Type B pancreatic cell (in vitro differentiated cells): Measurements from ENCODE around the gene PRPF40A. TPM values are rescaled to one million over a fixed set of nuclear protein-coding genes. Genes with fewer than 3 reads are reported as not detected.
"Not testable (repeated sequence)": the region's sequence is repeated elsewhere in the genome, so short reads cannot be mapped to it uniquely, and the experiment has no call there.

Experiments used
- DNase-seq: peaks from one replicate; pipeline ENCODE4 v3.0.0; 2021; ENCODE audit warnings: mixed read lengths; ENCODE audit not compliant: unreplicated experiment; ENCODE audit errors: extremely low spot score
- H3K27ac Mint-ChIP-seq: 2 replicates; pipeline ENCODE4 v1.8.0; 2021; ENCODE audit warnings: mild to moderate bottlenecking, mixed read lengths
- H3K27me3 Mint-ChIP-seq: 2 replicates; pipeline ENCODE4 v1.8.0; 2021; ENCODE audit warnings: mixed read lengths
- H3K36me3 Mint-ChIP-seq: 2 replicates; pipeline ENCODE4 v1.8.0; 2021; ENCODE audit warnings: mixed read lengths
- H3K4me1 Mint-ChIP-seq: one replicate; pipeline ENCODE4 v1.8.0; 2021; ENCODE audit warnings: mixed read lengths; ENCODE audit not compliant: unreplicated experiment
- H3K4me3 Mint-ChIP-seq: 2 replicates; pipeline ENCODE4 v1.8.0; 2021; ENCODE audit warnings: mild to moderate bottlenecking, mixed read lengths
- H3K9me3 Mint-ChIP-seq: 2 replicates; pipeline ENCODE4 v1.8.0; 2021; ENCODE audit warnings: mixed read lengths
- total RNA-seq: library from RNA; stranded (reverse); gene quantifications from 2 replicates; pipeline ENCODE4 v1.2.1, GENCODE V29; 2021; ENCODE audit warnings: low replicate concordance
- TF ChIP-seq, protein P1 (sequence below): fragments of 200-600 bp; sonication (generic); conservative IDR thresholded peaks from 2 replicates; pipeline ENCODE4 v1.5.0; 2021; ENCODE audit warnings: antibody characterized with exemption, mild to moderate bottlenecking

The PRPF40A gene
- total RNA-seq, 1 donor from 2014 or later: 119 TPM

DNA sequence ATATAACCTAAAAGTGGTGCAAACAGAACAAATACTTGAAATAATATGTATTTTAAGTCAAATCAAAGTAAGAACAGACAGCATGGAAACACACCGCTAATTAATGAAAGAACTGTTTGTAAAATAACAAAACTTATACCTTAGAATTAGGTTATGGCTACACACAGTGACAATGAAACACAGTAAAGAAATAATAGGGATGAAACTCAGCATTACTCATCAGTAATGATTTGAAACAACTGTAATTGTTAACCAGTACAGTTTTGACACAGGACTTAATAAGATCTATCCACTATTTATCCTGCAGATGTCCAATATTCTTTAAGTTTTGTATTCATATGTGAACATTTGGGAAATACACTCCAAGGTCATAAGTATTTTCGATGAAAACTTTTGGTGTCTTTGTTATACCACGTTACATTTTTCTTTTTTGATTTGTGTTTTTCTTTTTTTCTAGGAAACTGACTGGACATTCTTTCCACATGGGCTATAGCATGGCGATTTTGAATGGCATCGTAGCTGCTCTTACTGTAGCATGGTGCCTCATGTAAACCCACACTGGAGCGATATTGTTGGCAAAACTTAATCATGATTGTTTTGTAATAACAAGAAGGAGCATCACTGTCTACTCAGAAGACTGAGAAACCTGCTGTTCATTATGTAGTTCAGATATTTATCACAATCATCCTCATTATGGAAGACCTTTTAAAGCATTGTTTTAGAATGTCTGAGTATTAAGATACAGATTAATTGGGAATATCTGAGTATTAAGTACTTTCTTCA lies 42.2 kb upstream of the PRPF40A start:
- DNase-seq: no peak
- H3K36me3 Mint-ChIP-seq: peaks cover 32% of the 10 kb centered on the region
- H3K4me1 Mint-ChIP-seq: no peaks in the 10 kb centered on the region
- TF ChIP-seq, protein P1, sequence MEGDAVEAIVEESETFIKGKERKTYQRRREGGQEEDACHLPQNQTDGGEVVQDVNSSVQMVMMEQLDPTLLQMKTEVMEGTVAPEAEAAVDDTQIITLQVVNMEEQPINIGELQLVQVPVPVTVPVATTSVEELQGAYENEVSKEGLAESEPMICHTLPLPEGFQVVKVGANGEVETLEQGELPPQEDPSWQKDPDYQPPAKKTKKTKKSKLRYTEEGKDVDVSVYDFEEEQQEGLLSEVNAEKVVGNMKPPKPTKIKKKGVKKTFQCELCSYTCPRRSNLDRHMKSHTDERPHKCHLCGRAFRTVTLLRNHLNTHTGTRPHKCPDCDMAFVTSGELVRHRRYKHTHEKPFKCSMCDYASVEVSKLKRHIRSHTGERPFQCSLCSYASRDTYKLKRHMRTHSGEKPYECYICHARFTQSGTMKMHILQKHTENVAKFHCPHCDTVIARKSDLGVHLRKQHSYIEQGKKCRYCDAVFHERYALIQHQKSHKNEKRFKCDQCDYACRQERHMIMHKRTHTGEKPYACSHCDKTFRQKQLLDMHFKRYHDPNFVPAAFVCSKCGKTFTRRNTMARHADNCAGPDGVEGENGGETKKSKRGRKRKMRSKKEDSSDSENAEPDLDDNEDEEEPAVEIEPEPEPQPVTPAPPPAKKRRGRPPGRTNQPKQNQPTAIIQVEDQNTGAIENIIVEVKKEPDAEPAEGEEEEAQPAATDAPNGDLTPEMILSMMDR: no peak
- no peak overlapping the region for H3K27ac Mint-ChIP-seq
- H3K27me3 Mint-ChIP-seq: no peaks in the 10 kb centered on the region
- no peaks in the 10 kb centered on the region for H3K9me3 Mint-ChIP-seq
- H3K4me3 Mint-ChIP-seq: no peak overlapping the region

DNA sequence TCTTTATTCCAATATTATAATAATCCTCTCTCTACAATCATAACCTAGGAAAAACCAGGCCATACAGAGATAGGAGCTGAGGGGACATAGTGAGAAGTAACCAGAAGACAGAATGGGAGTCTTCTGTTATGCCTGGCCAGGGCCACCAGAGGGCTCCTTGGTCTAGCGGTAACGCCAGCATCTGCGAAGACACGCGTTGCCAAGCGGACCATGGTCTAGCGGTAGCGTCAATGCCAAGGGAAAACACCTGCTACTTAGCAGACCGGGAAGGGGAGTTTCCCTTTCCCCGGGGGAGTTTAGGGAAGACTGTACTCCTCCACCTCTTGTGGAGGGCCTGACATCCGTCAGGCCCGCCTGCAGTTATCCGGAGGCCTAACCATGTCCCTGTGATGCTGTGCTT lies 37.8 kb upstream of the PRPF40A start:
- no peak overlapping the region for H3K27ac Mint-ChIP-seq
- H3K27me3 Mint-ChIP-seq: no peaks in the 10 kb centered on the region
- H3K9me3 Mint-ChIP-seq: no peaks in the 10 kb centered on the region
- DNase-seq: no peak
- TF ChIP-seq, protein P1: peak; percentile 65
- H3K4me1 Mint-ChIP-seq: no peaks in the 10 kb centered on the region
- H3K36me3 Mint-ChIP-seq: peaks cover 40% of the 10 kb centered on the region
- H3K4me3 Mint-ChIP-seq: no peak overlapping the region

DNA sequence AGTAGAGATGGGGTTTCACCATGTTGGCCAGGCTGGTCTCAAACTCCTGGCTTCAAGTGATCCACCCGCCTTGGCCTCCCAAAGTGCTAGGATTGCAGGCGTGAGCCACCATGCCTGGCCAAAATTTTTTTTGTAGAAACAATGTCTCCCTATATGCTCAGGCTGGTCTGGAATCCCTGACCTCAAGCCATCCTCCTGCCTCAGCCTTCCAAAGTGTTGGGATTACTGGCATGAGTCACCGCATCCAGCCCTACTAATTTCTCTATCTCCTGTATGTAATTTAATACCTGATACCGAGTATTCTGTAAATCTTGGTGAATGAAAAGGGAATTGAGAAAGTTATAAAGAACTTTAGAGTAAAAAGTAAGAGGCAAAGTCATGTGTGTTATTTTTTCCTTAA lies 30.5 kb upstream of the PRPF40A start:
- H3K4me1 Mint-ChIP-seq, DNase-seq, H3K27ac Mint-ChIP-seq, H3K9me3 Mint-ChIP-seq, H3K4me3 Mint-ChIP-seq, H3K27me3 Mint-ChIP-seq: not testable (repeated sequence)
- H3K36me3 Mint-ChIP-seq: peaks cover 31% of the 10 kb centered on the region

DNA sequence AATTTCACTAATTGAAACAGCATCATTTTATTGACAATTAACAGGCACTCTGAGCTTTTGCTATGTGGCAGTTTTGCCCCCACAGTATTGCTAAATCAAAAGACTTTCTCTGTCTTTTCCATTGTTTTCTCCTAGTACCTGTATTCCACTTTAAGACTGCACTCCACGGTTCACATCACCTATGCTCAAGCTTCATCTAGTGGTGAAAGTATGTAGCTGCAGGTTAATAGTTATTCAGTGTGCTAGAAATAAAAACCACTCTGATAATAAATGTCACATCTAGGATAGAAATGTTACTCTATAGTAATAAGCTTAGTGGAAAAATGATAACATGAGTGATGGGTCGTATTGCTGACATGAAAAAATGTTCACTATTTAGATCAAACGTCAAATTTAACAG lies 25.7 kb upstream of the PRPF40A start:
- TF ChIP-seq, protein P1: peak; percentile 67
- no peaks in the 10 kb centered on the region for H3K4me1 Mint-ChIP-seq
- no peak for DNase-seq

DNA sequence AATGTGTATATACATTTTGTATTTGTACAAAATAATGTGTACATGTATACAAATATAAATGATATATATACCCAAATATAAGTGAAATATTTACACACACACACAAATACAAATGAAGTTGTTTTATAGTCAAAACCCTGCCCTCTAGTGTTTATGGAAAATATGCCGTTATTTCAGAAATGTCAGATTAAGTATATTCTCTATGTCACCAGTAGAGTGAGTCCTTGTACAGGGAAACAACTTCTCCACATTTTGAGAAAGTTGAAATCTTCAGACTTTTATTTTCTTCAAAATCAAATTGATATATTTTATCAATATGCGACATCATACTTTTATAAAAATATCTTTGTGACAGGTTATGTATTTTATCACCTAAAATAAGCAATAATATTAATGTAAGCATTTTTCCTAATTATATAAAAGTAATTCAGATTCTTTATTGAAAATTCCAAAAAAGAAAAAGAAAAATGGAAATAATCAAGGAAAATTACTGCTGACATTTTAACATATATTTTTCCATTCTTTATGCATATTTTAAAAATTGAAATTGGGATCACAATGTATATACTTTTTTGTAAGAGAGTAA lies 23.6 kb upstream of the PRPF40A start:
- Mint-ChIP-seq H3K9me3 (no peaks in the 10 kb centered on the region), H3K4me3 (no peak overlapping the region), H3K36me3 (peaks cover 40% of the 10 kb centered on the region), H3K4me1 (no peaks in the 10 kb centered on the region), H3K27me3 (no peaks in the 10 kb centered on the region), H3K27ac (no peak overlapping the region)
- TF ChIP-seq, protein P1: peak; percentile 94
- no peak for DNase-seq

More for the DNA sequence above, 25.7 kb upstream of the PRPF40A start:
- Mint-ChIP-seq H3K36me3 (peaks cover 27% of the 10 kb centered on the region), H3K27me3 (no peaks in the 10 kb centered on the region), H3K27ac (no peak overlapping the region), H3K9me3 (no peaks in the 10 kb centered on the region), H3K4me3 (no peak overlapping the region)

DNA sequence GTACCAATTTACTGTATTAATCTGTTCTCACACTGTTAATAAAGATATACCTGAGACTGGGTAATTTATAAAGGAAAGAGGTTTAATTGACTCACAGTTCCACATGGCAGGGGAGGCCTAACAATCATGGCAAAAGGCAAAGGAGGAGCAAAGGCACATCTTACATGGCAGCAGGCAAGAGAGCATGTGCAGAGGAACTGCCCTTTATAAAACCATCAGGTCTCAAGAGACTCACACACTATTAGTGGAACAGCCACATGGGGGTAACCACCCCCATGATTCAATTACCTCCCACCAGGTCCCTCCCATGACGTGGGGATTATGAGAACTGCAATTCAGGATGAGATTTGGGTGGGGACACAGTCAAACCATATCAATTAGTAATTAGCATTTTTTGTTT lies 22.4 kb upstream of the PRPF40A start:
- not testable (repeated sequence) for DNase-seq, H3K4me1 Mint-ChIP-seq, H3K9me3 Mint-ChIP-seq, H3K27me3 Mint-ChIP-seq, H3K4me3 Mint-ChIP-seq, H3K27ac Mint-ChIP-seq
- H3K36me3 Mint-ChIP-seq: peaks cover 36% of the 10 kb centered on the region
